Activated naive CD4-positive, alpha-beta T cell treated with anti-CD3 and anti-CD28 coated beads for 36 hours (primary cell): ENCODE data around the gene OLFM3. TPM values are rescaled to one million over a fixed set of nuclear protein-coding genes. Genes with fewer than 3 reads are reported as not detected.

ENCODE experiments used
- CTCF ChIA-PET: fragments of 350-600 bp; sonication (Branson Sonifier 250); formaldehyde crosslinking; loops from one replicate; lab custom pipeline; 2021; ENCODE audit warnings: antibody characterized with exemption; lab: Charles Lee
- DNase-seq: peaks from one replicate; pipeline ENCODE4 v3.0.0-alpha.2; 2020
- H3K27ac Mint-ChIP-seq: one replicate; pipeline ENCODE4 v1.8.0; 2021; ENCODE audit warnings: mild to moderate bottlenecking, mixed read lengths
- H3K27me3 Mint-ChIP-seq: one replicate; pipeline ENCODE4 v1.8.0; 2021; ENCODE audit warnings: low read depth, mixed read lengths
- H3K36me3 Mint-ChIP-seq: one replicate; pipeline ENCODE4 v1.8.0; 2021; ENCODE audit warnings: low read depth, mixed read lengths
- H3K4me1 Mint-ChIP-seq: one replicate; pipeline ENCODE4 v1.8.0; 2021; ENCODE audit warnings: low read depth, mixed read lengths
- H3K4me3 Mint-ChIP-seq: one replicate; pipeline ENCODE4 v1.8.0; 2021; ENCODE audit warnings: mild to moderate bottlenecking, moderate library complexity, mixed read lengths
- H3K9me3 Mint-ChIP-seq: one replicate; pipeline ENCODE4 v1.8.0; 2021; ENCODE audit warnings: mixed read lengths
- intact Hi-C: fragments of 100-400 bp; cut with micrococcal nuclease; formaldehyde crosslinking; loops from one replicate; pipeline ENCODE4 v1.15.1; 2023
- total RNA-seq, 2 experiments: library from RNA; stranded (reverse); gene quantifications; one replicate each; pipeline ENCODE4 v1.2.3, GENCODE V29; 2021

The OLFM3 gene
- total RNA-seq, 2 experiments from 2014 or later = not detected

DNA sequence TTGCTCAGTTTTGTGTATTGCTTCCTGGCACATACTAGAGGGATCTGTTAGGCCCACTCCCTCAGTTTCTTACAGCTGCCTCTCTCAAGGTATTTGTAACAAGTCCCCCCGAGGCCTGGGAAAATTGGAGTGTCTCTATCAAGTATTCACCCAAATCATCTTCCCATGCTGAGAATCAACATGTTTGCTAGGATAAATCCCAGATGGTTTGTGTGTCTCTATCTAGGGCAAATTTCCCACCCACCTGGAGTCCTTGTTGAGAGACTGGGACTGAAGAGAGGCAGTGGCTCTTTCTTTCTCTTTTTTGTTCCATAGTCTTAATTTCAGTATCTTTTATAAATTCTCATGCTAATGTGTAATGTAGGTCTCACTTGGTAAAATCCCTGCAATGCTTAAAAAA lies 58.0 kb downstream of the OLFM3 start:
- CTCF ChIA-PET = no interaction called here
- no peak for DNase-seq
- intact Hi-C loops = no loop called here
- Mint-ChIP-seq H3K4me3 (no peak overlapping the region), H3K9me3 (no peaks in the 10 kb centered on the region), H3K36me3 (no peaks in the 10 kb centered on the region), H3K27ac (no peak overlapping the region), H3K27me3 (no peaks in the 10 kb centered on the region), H3K4me1 (no peaks in the 10 kb centered on the region)

DNA sequence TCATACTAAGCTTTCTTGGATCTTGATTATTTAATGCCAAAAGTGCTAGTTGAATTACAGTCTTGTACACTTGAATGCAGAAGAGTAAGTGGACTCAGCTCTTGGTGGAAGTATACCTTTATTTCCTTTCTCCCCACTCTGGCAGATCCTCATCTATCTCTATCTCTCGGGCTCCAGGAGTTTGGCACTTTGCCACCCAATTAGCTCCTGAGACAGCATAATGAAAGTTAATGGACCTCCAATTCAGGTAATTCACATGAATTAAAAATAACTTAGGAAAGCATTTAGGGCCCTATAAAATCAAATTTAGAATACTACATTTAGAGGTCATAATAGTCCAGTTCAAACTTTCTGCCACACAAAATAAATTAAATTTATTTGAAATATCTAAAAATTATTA lies 67.4 kb downstream of the OLFM3 start:
- intact Hi-C loops = no loop called here
- no peak overlapping the region for H3K27ac Mint-ChIP-seq
- peaks cover 1% of the 10 kb centered on the region for H3K36me3 Mint-ChIP-seq
- CTCF ChIA-PET = interaction anchor here (1.4 kb wide), 1 partner anchor 409 kb away, joined by 4 read pairs; no protein-coding TSS in a partner anchor
- no peak overlapping the region for H3K4me3 Mint-ChIP-seq
- no peaks in the 10 kb centered on the region for H3K4me1 Mint-ChIP-seq
- peaks cover 4% of the 10 kb centered on the region for H3K27me3 Mint-ChIP-seq
- no peaks in the 10 kb centered on the region for H3K9me3 Mint-ChIP-seq
- DNase-seq = no peak

DNA sequence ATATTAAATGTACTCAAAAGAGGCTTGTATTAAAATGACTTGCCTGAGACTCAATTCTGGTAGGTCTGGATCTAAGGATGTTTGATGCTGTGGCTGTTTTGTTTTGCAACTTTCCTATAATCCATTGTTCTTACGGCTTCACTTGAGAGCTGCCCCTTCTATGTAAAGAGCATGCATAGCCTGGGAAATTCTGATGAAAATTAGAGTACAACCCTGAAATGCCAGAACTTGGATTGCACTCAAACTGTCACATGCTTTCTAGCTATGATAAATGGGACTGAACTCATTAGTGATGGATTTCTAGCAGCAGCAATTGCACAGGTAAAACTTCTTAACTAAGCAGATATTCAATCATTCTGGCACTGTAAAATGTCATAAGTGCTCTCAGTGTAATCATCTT lies 67.9 kb downstream of the OLFM3 start:
- H3K27me3 Mint-ChIP-seq = peaks cover 4% of the 10 kb centered on the region
- intact Hi-C loops = no loop called here
- CTCF ChIA-PET = no interaction called here
- no peaks in the 10 kb centered on the region for H3K4me1 Mint-ChIP-seq
- no peak overlapping the region for H3K27ac Mint-ChIP-seq
- no peak overlapping the region for H3K4me3 Mint-ChIP-seq
- DNase-seq = no peak
- no peaks in the 10 kb centered on the region for H3K9me3 Mint-ChIP-seq
- peaks cover 1% of the 10 kb centered on the region for H3K36me3 Mint-ChIP-seq

DNA sequence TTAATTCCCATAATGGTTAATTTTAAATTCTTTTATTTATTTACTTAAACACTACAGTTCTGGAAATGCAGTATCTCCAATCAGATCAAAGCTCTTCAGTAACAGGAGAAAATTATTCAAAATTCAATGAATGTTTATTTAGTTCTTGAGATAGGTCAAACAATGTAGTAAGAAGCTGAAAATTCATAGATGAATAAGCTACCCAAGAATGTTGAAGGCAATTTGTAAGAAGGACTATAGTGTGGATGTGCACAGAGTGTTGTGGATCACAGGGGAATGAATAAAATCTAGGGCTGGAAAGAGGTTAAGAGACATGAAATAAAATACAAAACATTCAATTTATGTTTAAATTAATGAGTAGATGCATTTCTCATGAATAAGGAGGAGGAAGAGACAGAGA lies 72.0 kb downstream of the OLFM3 start:
- Mint-ChIP-seq H3K27ac (no peak overlapping the region), H3K4me1 (no peaks in the 10 kb centered on the region), H3K27me3 (peaks cover 2% of the 10 kb centered on the region), H3K36me3 (no peaks in the 10 kb centered on the region), H3K9me3 (no peaks in the 10 kb centered on the region), H3K4me3 (no peak overlapping the region)
- CTCF ChIA-PET = no interaction called here
- intact Hi-C loops = no loop called here
- no peak for DNase-seq

DNA sequence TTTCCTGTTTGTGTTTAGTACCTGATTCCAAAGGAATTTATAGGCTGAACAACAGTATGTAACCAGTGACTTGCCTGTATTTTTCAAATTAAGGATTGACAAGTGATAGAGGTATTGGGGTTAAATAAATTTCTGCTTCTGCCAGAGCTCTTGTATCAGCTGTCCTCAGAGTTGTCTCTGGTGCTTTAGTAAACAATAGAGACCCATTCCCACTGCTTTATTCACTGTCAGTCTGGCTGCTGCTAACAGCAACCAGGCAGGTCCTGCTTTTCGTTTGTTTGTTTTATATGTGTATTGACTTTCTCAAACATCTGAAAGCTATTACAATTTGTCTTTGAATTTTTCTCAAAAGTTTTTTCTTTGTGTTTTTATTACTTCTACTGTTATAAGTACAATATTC lies 76.1 kb downstream of the OLFM3 start:
- Mint-ChIP-seq H3K36me3 (no peaks in the 10 kb centered on the region), H3K4me3 (no peak overlapping the region), H3K4me1 (no peaks in the 10 kb centered on the region), H3K27ac (no peak overlapping the region), H3K9me3 (no peaks in the 10 kb centered on the region), H3K27me3 (no peaks in the 10 kb centered on the region)
- CTCF ChIA-PET = no interaction called here
- intact Hi-C loops = no loop called here
- no peak for DNase-seq

DNA sequence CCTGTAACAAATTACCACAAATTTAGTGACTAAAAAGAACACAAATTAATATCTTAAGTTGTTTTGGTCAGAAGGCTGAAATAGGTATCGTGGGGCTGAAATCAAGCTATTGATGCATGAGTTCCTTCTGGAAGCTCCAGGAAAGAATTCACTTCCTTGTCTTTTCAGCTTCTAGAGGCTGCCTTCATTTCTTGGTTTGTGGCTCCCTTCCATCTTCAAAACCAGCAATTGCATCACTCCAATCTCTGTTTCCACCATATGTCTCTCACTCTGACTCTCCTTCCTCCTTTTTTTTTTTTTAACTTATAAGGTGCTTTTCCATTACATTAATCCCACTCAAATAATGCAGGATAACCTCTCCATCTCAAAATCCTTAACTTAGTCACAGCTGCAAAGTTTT lies 78.4 kb downstream of the OLFM3 start:
- CTCF ChIA-PET = no interaction called here
- Mint-ChIP-seq H3K9me3 (no peaks in the 10 kb centered on the region), H3K27ac (no peak overlapping the region), H3K27me3 (no peaks in the 10 kb centered on the region), H3K36me3 (no peaks in the 10 kb centered on the region), H3K4me1 (no peaks in the 10 kb centered on the region), H3K4me3 (no peak overlapping the region)
- no peak for DNase-seq
- intact Hi-C loops = no loop called here

DNA sequence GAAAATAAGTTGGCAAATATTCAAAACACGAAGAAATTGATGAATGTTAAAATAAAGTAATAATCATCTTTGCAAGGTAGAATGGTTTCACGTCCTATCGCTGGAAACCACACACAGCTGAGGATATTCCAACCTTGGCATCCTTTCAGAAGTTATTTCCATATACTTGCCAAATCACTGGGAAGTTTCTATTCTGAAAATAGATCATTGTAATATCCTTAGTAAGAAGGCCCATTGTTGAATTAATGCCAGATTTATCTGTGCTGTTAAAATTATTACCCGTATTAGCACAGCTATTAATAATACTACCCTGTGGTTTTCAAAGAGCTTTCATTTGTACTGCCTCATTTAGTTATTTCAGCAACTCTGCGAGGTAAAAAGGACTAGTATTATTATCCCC lies 81.1 kb downstream of the OLFM3 start:
- Mint-ChIP-seq H3K36me3 (no peaks in the 10 kb centered on the region), H3K4me3 (no peak overlapping the region), H3K4me1 (no peaks in the 10 kb centered on the region), H3K27me3 (no peaks in the 10 kb centered on the region), H3K9me3 (no peaks in the 10 kb centered on the region), H3K27ac (no peak overlapping the region)
- CTCF ChIA-PET = no interaction called here
- DNase-seq = no peak
- intact Hi-C loops = no loop called here

DNA sequence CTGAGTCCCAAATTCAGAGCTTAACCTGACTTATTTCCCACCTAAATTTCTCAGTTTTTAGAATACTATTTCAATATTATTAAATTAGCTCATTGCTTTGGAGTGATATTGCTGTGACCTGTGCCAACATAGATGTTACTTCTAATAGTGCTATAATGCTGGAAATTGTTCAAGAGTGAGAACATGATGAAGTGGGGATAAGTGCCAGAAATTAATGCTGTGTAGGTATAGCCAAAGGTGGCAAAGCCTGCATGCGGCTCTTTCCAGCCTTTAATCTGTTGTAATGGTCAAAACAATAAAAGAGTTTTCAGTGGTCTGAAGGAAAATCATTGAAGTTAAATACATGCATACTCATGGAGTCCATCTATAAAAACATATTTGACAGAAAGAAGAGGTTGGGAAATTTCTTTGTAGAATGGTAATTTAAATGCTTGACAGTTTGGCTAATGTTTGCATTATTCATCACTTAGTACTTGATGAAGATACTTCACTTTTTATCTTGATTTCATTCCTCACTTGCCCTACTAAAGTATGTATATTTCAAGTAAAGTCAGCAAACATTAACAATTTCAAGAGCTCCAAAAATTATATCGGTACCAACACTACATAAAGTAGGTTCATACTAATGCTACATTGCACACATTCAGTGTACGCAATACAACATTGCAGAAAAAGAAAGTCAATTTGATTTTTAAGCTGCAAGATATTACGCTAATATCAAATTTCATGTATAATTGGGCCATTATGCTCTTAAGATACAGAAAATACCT lies 82.1 kb downstream of the OLFM3 start:
- no peak for DNase-seq
- H3K36me3 Mint-ChIP-seq = no peaks in the 10 kb centered on the region
- no peak overlapping the region for H3K27ac Mint-ChIP-seq
- no peaks in the 10 kb centered on the region for H3K9me3 Mint-ChIP-seq
- CTCF ChIA-PET = no interaction called here
- no peaks in the 10 kb centered on the region for H3K4me1 Mint-ChIP-seq
- intact Hi-C loops = no loop called here
- H3K4me3 Mint-ChIP-seq = no peak overlapping the region
- no peaks in the 10 kb centered on the region for H3K27me3 Mint-ChIP-seq

DNA sequence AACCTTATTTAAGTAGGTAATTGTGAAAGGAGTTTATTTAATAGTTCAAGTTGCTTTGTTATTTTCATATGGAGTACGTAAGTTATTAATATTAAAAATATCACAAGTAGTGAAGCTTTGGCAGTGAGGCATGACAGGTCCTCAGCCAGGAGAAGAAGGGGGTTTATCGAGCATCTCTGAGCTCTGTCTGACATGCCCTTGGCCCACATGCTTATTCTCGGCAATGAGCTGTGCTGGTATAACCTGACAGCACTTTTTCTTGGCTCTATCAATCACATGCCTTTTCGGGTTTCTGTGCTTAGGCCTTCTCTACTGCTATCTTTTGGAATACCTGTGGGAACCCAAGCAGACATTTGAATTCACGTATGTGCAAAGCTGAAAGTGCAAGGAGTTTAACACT lies 84.8 kb downstream of the OLFM3 start:
- intact Hi-C loops = no loop called here
- no peak overlapping the region for H3K27ac Mint-ChIP-seq
- H3K36me3 Mint-ChIP-seq = no peaks in the 10 kb centered on the region
- no peak overlapping the region for H3K4me3 Mint-ChIP-seq
- DNase-seq = no peak
- CTCF ChIA-PET = no interaction called here
- no peaks in the 10 kb centered on the region for H3K4me1 Mint-ChIP-seq
- no peaks in the 10 kb centered on the region for H3K27me3 Mint-ChIP-seq
- H3K9me3 Mint-ChIP-seq = no peaks in the 10 kb centered on the region

DNA sequence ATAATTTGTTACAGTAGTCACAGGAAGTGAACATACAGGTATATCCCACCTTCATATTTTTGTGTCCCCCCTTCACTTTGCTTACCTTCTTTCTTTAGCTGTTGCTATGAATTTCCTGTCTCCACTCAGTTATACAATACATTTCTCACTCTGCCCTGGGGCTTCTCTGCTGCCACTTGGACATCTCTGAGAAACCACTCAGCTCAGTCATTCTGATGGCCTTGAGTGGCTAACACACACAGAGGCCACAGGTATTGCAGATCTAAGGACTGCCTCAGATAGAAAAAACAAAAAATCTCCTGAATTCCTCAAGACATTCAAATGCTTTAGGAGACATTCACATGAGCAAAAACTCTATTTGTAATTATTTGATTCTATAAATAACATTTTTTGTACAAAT lies 87.7 kb downstream of the OLFM3 start:
- no peaks in the 10 kb centered on the region for H3K9me3 Mint-ChIP-seq
- H3K4me1 Mint-ChIP-seq = no peaks in the 10 kb centered on the region
- no peak overlapping the region for H3K27ac Mint-ChIP-seq
- H3K36me3 Mint-ChIP-seq = no peaks in the 10 kb centered on the region
- no peak overlapping the region for H3K4me3 Mint-ChIP-seq
- intact Hi-C loops = no loop called here
- no peaks in the 10 kb centered on the region for H3K27me3 Mint-ChIP-seq
- CTCF ChIA-PET = interaction anchor here (0.6 kb wide), 1 partner anchor 47 kb away, joined by 5 read pairs; no protein-coding TSS in a partner anchor
- no peak for DNase-seq

DNA sequence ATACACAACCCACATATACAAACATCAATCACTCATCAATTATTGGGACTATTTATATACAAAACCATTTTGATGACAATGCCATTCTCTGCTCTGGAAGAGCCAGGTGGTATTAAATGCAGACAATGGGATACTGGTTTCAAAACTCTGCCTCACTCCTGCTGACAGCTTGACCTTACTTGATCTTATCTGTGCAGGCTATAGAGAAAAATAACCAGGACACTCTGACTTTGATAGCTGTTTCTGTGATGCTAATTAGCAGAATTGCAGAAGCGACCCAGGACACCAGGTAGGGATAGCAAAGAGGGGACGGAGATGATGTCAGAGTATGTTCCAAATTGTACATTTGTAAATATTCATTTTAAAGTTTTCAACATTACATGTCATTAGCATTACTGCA lies 89.5 kb downstream of the OLFM3 start:
- Mint-ChIP-seq H3K4me3 (no peak overlapping the region), H3K36me3 (no peaks in the 10 kb centered on the region), H3K27me3 (no peaks in the 10 kb centered on the region), H3K27ac (no peak overlapping the region), H3K9me3 (no peaks in the 10 kb centered on the region), H3K4me1 (no peaks in the 10 kb centered on the region)
- DNase-seq = no peak
- CTCF ChIA-PET = no interaction called here
- intact Hi-C loops = no loop called here

DNA sequence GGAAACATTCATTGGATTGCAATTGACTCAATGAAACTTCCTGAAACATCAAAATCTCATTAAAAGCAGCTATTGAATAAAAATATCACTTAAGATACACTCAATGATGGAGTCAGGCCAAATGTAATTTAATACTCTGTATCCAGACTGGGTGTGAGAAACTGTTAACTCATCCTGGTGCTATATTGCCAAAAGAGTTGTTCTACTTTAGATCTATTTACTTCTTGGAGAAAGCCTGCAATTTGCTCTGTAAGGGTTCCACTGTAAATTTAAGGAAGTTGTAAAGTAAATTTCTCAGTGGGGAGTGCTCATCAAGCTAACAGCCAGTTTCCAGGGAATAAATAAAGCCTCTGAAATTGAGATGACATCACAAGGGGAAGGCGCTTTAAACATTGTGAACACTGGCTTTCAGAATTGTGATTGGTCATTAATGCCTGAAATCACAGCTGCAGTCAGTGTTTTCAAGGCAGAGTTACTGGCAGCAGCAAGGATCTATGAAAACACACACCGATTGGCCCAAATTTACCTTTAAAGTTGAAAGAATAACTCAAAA lies 91.4 kb downstream of the OLFM3 start:
- DNase-seq = no peak
- CTCF ChIA-PET = interaction anchor here (0.6 to 0.7 kb wide), 2 partner anchors 87 to 205 kb away, joined by 3 to 8 read pairs; no protein-coding TSS in a partner anchor
- no peaks in the 10 kb centered on the region for H3K9me3 Mint-ChIP-seq
- H3K4me3 Mint-ChIP-seq = no peak overlapping the region
- no peaks in the 10 kb centered on the region for H3K36me3 Mint-ChIP-seq
- H3K27me3 Mint-ChIP-seq = no peaks in the 10 kb centered on the region
- no peaks in the 10 kb centered on the region for H3K4me1 Mint-ChIP-seq
- intact Hi-C loops = loop anchor here (2.0 kb wide), 1 partner anchor 21 kb away; no protein-coding TSS in a partner anchor
- H3K27ac Mint-ChIP-seq = no peak overlapping the region

DNA sequence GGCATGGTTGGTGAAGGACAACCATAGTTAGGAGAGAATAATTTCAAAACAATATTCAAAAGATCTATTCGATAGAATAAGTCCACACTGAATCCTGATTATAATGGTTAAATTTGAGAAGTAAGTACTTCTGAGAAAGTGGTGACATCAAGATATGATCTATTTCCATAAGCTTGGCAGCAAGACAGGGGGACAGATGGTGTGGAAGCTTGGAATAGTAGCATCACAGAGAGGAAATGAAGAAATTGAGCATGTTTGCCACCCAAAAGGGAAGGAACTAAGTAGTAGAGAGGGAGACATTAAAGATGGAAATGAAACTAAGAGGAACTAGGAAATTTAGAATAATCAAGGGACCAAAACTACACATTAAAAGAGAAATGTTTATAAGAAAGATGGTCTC lies 94.5 kb downstream of the OLFM3 start:
- intact Hi-C loops = no loop called here
- no peak for DNase-seq
- Mint-ChIP-seq H3K4me3 (no peak overlapping the region), H3K27ac (no peak overlapping the region), H3K36me3 (no peaks in the 10 kb centered on the region), H3K9me3 (no peaks in the 10 kb centered on the region), H3K27me3 (no peaks in the 10 kb centered on the region), H3K4me1 (no peaks in the 10 kb centered on the region)
- CTCF ChIA-PET = no interaction called here
